H54 (cell line): ENCODE results near the gene ABCB6.

ENCODE experiments used
- DNase-seq: peaks from one replicate; pipeline ENCODE4 v3.0.0; 2011; ENCODE audit warnings: low spot score, mixed read lengths; ENCODE audit not compliant: insufficient read length
- FAIRE-seq: peaks from 3 replicates; lab custom pipeline; 2011; peaks lifted over from hg19 to GRCh38; lab: Jason Lieb, UNC
- POLR2A ChIP-seq: IDR thresholded peaks from 2 replicates; pipeline ENCODE4 v1.6.1; 2011; ENCODE audit warnings: low read depth, mild to moderate bottlenecking, low read length

ABCB6 gene

GRCh38 chr2:219177552-219178376 lies 41.0 kb downstream of the ABCB6 start, which contains the start of gene RETREG2:
Gene RETREG2 (plus strand): TSS chr2:219178275. CDS start chr2:219178353, 78 bp downstream.
- DNase-seq (peak; percentile 92), FAIRE-seq (peak; percentile 43)
- TF ChIP-seq POLR2A: peak; percentile 69

GRCh38 chr2:219176818-219177551 lies 41.8 kb downstream of the ABCB6 start, which contains the start of gene CNPPD1:
Gene CNPPD1 (minus strand): TSS chr2:219176925. CDS start chr2:219176828, 97 bp downstream.
- peak; percentile 55 for TF ChIP-seq POLR2A
- DNase-seq: peak; percentile 77
- FAIRE-seq: no peak

- peak; percentile 35 for DNase-seq
- no peak for FAIRE-seq
- TF ChIP-seq POLR2A: 0 out of 2 replicates have a peak, but pooled peaks have one; percentile 9
These were observed 42.6 kb downstream of the ABCB6 start for GRCh38 chr2:219175928-219176817.

- TF ChIP-seq POLR2A: no peak
- FAIRE-seq (no peak), DNase-seq (no peak)
These were observed 43.3 kb downstream of the ABCB6 start for GRCh38 chr2:219175486-219175885.

- TF ChIP-seq POLR2A: no peak
- FAIRE-seq (no peak), DNase-seq (no peak)
These were observed 44.0 kb downstream of the ABCB6 start for GRCh38 chr2:219174801-219175200.

- FAIRE-seq: no peak
- no peak for TF ChIP-seq POLR2A
- DNase-seq: no peak
These were observed 44.6 kb downstream of the ABCB6 start for GRCh38 chr2:219174146-219174545.

- no peak for TF ChIP-seq POLR2A
- DNase-seq (no peak), FAIRE-seq (no peak)
These were observed 45.6 kb downstream of the ABCB6 start for GRCh38 chr2:219173176-219173575.

GRCh38 chr2:219172231-219173154 lies 46.3 kb downstream of the ABCB6 start:
- FAIRE-seq: no peak
- DNase-seq: no peak

GRCh38 chr2:219171231-219171651 lies 47.5 kb downstream of the ABCB6 start:
- DNase-seq: peak; percentile 58
- no peak for TF ChIP-seq POLR2A
- no peak for FAIRE-seq

More at GRCh38 chr2:219172231-219173154, 46.3 kb downstream of the ABCB6 start:
- no peak for TF ChIP-seq POLR2A

- FAIRE-seq: no peak
- DNase-seq: no peak
- TF ChIP-seq POLR2A: no peak
These were observed 48.7 kb downstream of the ABCB6 start, which contains the start of gene SLC23A3 for GRCh38 chr2:219169930-219170654. Gene SLC23A3 (minus strand): TSS chr2:219170029. CDS start chr2:219169984, 45 bp downstream.

GRCh38 chr2:219168932-219169331 lies 49.8 kb downstream of the ABCB6 start:
- FAIRE-seq (no peak), DNase-seq (no peak)
- TF ChIP-seq POLR2A: no peak
